Astrocyte (in vitro differentiated cells and primary cell): ENCODE data around the gene DERA. TPM values are rescaled to one million over a fixed set of nuclear protein-coding genes. Genes with fewer than 3 reads are reported as not detected.

Source experiments
- DNase-seq: peaks from one replicate; pipeline ENCODE4 v3.0.0-alpha.2; 2010; ENCODE audit warnings: low read depth
- FAIRE-seq: peaks from 2 replicates; lab custom pipeline; 2011; peaks lifted over from hg19 to GRCh38; lab: Jason Lieb, UNC
- H2AFZ ChIP-seq: 2 replicates; pipeline ENCODE4 v1.6.0; 2012; ENCODE audit warnings: low read depth, low read length, inconsistent platforms
- H3K27ac ChIP-seq: 2 replicates; pipeline ENCODE4 v1.5.1; 2011; ENCODE audit warnings: low read depth, low read length, inconsistent platforms
- H3K27me3 ChIP-seq: 2 replicates; pipeline ENCODE4 v1.6.0; 2011; ENCODE audit warnings: low read length, inconsistent platforms; ENCODE audit not compliant: insufficient read depth
- H3K36me3 ChIP-seq: 2 replicates; pipeline ENCODE4 v1.5.1; 2011; ENCODE audit warnings: low read length, inconsistent platforms; ENCODE audit not compliant: insufficient read depth
- H3K4me1 ChIP-seq: 2 replicates; pipeline ENCODE4 v1.5.1; 2011; ENCODE audit warnings: low read length, inconsistent platforms; ENCODE audit not compliant: insufficient read depth
- H3K4me2 ChIP-seq: 2 replicates; pipeline ENCODE4 v1.6.0; 2012; ENCODE audit warnings: low read length, inconsistent platforms
- H3K4me3 ChIP-seq: 2 replicates; pipeline ENCODE4 v1.5.1; 2011; ENCODE audit warnings: low read depth, mild to moderate bottlenecking, low read length, inconsistent platforms; ENCODE audit not compliant: insufficient read depth
- H3K79me2 ChIP-seq: 2 replicates; pipeline ENCODE4 v1.6.0; 2012; ENCODE audit warnings: mild to moderate bottlenecking, low read length, inconsistent platforms; ENCODE audit not compliant: insufficient read depth
- H3K9ac ChIP-seq: 2 replicates; pipeline ENCODE4 v1.6.0; 2012; ENCODE audit warnings: mild to moderate bottlenecking, low read length, inconsistent platforms
- H3K9me3 ChIP-seq: 2 replicates; pipeline ENCODE4 v1.5.1; 2012; ENCODE audit warnings: low read depth, mild to moderate bottlenecking, low read length, inconsistent platforms; ENCODE audit not compliant: insufficient read depth
- H4K20me1 ChIP-seq: 2 replicates; pipeline ENCODE4 v1.6.0; 2012; ENCODE audit warnings: low read length, inconsistent platforms; ENCODE audit not compliant: insufficient read depth
- H3K27ac Mint-ChIP-seq: one replicate; pipeline ENCODE4 v1.8.0; 2021; ENCODE audit warnings: mild to moderate bottlenecking, mixed read lengths; ENCODE audit not compliant: unreplicated experiment
- H3K27me3 Mint-ChIP-seq: one replicate; pipeline ENCODE4 v1.8.0; 2021; ENCODE audit warnings: low read depth, mixed read lengths; ENCODE audit not compliant: unreplicated experiment
- H3K36me3 Mint-ChIP-seq: one replicate; pipeline ENCODE4 v1.8.0; 2021; ENCODE audit warnings: low read depth, mixed read lengths; ENCODE audit not compliant: unreplicated experiment
- H3K4me1 Mint-ChIP-seq: one replicate; pipeline ENCODE4 v1.8.0; 2021; ENCODE audit warnings: low read depth, mixed read lengths; ENCODE audit not compliant: unreplicated experiment
- H3K4me3 Mint-ChIP-seq: one replicate; pipeline ENCODE4 v1.8.0; 2021; ENCODE audit warnings: mild to moderate bottlenecking, moderate library complexity, mixed read lengths; ENCODE audit not compliant: unreplicated experiment
- H3K9me3 Mint-ChIP-seq: one replicate; pipeline ENCODE4 v1.8.0; 2021; ENCODE audit warnings: mild to moderate bottlenecking, mixed read lengths; ENCODE audit not compliant: unreplicated experiment
- CTCF ChIP-seq: IDR thresholded peaks from 2 replicates; pipeline ENCODE4 v1.5.1; 2011; ENCODE audit warnings: low read depth, mild to moderate bottlenecking, inconsistent platforms, low read length, moderate library complexity; ENCODE audit not compliant: insufficient read depth
- EZH2 ChIP-seq: IDR thresholded peaks from 2 replicates; pipeline ENCODE4 v1.6.1; 2012; ENCODE audit warnings: mild to moderate bottlenecking, low read length, inconsistent platforms; ENCODE audit not compliant: insufficient read depth
- total RNA-seq: library from RNA; stranded (reverse); gene quantifications from 2 replicates; pipeline ENCODE4 v1.2.1, GENCODE V29; 2021

DERA gene
- total RNA-seq, 1 donor from 2014 or later, result 40.1 TPM

DNA sequence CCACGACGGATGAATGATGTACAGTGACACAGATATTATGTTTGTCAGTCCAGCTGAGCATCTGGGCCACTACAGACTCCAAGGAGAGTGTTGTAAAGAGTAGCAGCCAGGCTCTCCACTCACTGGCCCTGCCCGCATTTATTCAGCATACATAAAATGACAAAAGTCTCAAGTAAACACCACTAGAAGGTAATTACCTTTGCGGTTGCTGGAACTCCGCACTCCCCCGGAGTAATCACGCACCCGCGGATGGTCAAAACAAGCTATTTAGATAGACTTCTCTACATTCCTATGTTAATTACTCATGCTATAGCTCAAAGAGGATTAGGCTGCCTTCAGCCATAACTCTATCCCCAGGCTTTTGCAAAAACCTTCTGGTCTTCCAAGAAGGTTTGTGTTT, 47.8 kb upstream of the DERA start:
- no peak for TF ChIP-seq EZH2
- TF ChIP-seq CTCF, result no peak
- no peaks in the 10 kb centered on the region for H3K9me3 Mint-ChIP-seq
- no peaks in the 10 kb centered on the region for H3K27me3 ChIP-seq
- no peaks in the 10 kb centered on the region for H3K79me2 ChIP-seq
- FAIRE-seq, result no peak
- H3K27ac ChIP-seq, result no peak overlapping the region
- no peaks in the 10 kb centered on the region for H3K27me3 Mint-ChIP-seq
- H3K4me2 ChIP-seq, result peak overlapping the region; percentile 1
- H3K4me3 Mint-ChIP-seq, result no peak overlapping the region
- peaks cover 6% of the 10 kb centered on the region for H3K4me1 Mint-ChIP-seq
- H3K27ac Mint-ChIP-seq, result no peak overlapping the region
- DNase-seq, result peak; percentile 26
- no peaks in the 10 kb centered on the region for H3K36me3 ChIP-seq
- no peaks in the 10 kb centered on the region for H3K36me3 Mint-ChIP-seq
- H4K20me1 ChIP-seq, result no peaks in the 10 kb centered on the region
- no peak overlapping the region for H3K9ac ChIP-seq
- H3K4me1 ChIP-seq, result no peaks in the 10 kb centered on the region
- H2AFZ ChIP-seq, result no peak overlapping the region
- H3K4me3 ChIP-seq, result no peak overlapping the region
- no peaks in the 10 kb centered on the region for H3K9me3 ChIP-seq

DNA sequence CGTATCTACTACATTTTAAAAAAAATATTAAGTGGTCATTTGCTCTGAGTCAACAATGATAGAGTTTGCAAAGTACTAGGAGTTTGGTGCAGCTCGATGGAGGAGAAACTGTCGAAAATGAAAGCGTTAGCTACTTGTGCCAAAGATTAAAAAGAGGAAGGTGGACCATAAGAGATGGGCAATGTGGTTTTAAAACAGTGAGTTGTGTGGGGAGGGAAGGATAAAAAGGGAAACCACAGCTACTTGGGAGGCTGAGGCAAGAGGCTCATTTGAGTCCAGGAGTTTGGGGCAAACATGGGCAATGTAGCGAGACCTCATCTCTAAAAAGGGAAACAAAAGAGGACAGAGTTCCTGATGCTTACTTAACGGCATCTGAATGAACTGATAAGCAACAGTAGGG, 47.1 kb upstream of the DERA start:
- no peak overlapping the region for H2AFZ ChIP-seq
- Mint-ChIP-seq H3K36me3 (no peaks in the 10 kb centered on the region), H3K9me3 (peaks cover 1% of the 10 kb centered on the region), H3K4me3 (no peak overlapping the region), H3K27ac (no peak overlapping the region), H3K27me3 (no peaks in the 10 kb centered on the region), H3K4me1 (peaks cover 6% of the 10 kb centered on the region)
- no peak for DNase-seq
- no peaks in the 10 kb centered on the region for H3K9me3 ChIP-seq
- no peaks in the 10 kb centered on the region for H3K27me3 ChIP-seq
- TF ChIP-seq EZH2 (no peak), CTCF (no peak)
- no peaks in the 10 kb centered on the region for H4K20me1 ChIP-seq
- no peaks in the 10 kb centered on the region for H3K4me1 ChIP-seq
- H3K27ac ChIP-seq, result no peak overlapping the region
- FAIRE-seq, result no peak
- no peaks in the 10 kb centered on the region for H3K79me2 ChIP-seq
- no peak overlapping the region for H3K4me3 ChIP-seq
- H3K9ac ChIP-seq, result no peak overlapping the region
- no peaks in the 10 kb centered on the region for H3K36me3 ChIP-seq
- no peak overlapping the region for H3K4me2 ChIP-seq

DNA sequence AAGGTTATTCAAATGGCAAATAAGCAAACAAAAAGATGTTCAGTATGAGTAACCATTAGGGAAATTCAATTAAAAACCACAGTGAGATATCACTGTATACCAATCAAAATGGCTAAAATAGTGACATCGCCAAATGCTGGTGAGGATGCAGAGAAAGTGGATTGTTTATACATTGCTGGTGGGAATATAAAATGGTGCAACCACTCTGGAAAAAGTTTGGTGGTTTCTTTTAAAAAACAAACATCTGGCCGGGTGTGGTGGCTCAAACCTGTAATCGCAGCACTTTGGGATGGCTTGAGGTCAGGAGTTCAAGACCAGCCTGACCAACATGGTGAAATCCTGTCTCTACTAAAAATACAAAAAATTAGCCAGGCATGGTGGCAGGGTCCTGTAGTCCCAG, 42.9 kb upstream of the DERA start:
- no peaks in the 10 kb centered on the region for H3K79me2 ChIP-seq
- no peak overlapping the region for H3K9ac ChIP-seq
- H4K20me1 ChIP-seq, result no peaks in the 10 kb centered on the region
- H3K27ac ChIP-seq, result no peak overlapping the region
- no peaks in the 10 kb centered on the region for H3K36me3 ChIP-seq
- peaks cover 6% of the 10 kb centered on the region for H3K4me1 Mint-ChIP-seq
- H3K4me3 ChIP-seq, result no peak overlapping the region
- no peaks in the 10 kb centered on the region for H3K27me3 Mint-ChIP-seq
- no peaks in the 10 kb centered on the region for H3K4me1 ChIP-seq
- no peaks in the 10 kb centered on the region for H3K9me3 ChIP-seq
- peaks cover 10% of the 10 kb centered on the region for H3K9me3 Mint-ChIP-seq
- TF ChIP-seq CTCF (no peak), EZH2 (no peak)
- H3K36me3 Mint-ChIP-seq, result no peaks in the 10 kb centered on the region
- no peak overlapping the region for H3K4me3 Mint-ChIP-seq
- H3K27me3 ChIP-seq, result no peaks in the 10 kb centered on the region
- DNase-seq (no peak), FAIRE-seq (no peak)
- H3K4me2 ChIP-seq, result no peak overlapping the region
- H2AFZ ChIP-seq, result no peak overlapping the region
- H3K27ac Mint-ChIP-seq, result no peak overlapping the region
